Uterus (tissue), 4 donors: ENCODE measurements around the gene NOC4L. TPM values are rescaled to one million over a fixed set of nuclear protein-coding genes. Genes with fewer than 3 reads are reported as not detected.

Experiments
- DNase-seq, 2 donors: peaks; one replicate each; pipeline ENCODE4 v3.0.0-alpha.2; 2019 to 2020
- H3K27ac ChIP-seq, 2 donors: fragments of 200-600 bp; sonication (generic); 1 replicate in 1 of 2; 2 replicates in 1 of 2; pipeline ENCODE4 v1.5.1; 2016 to 2018
- H3K27me3 ChIP-seq, 2 donors: fragments of 200-600 bp; sonication (generic); one replicate each; pipeline ENCODE4 v1.5.1; 2018 to 2019; ENCODE audit warnings: control low read depth in 1 of 2
- H3K36me3 ChIP-seq, 2 donors: fragments of 200-600 bp; sonication (generic); one replicate each; pipeline ENCODE4 v1.5.1; 2019; ENCODE audit warnings: control low read depth in 1 of 2
- H3K4me1 ChIP-seq, 2 donors: fragments of 200-600 bp; sonication (generic); one replicate each; pipeline ENCODE4 v1.5.1; 2018 to 2019; ENCODE audit warnings: control low read depth in 1 of 2
- H3K4me3 ChIP-seq, 2 donors: fragments of 200-600 bp; sonication (generic); 1 replicate in 1 of 2; 2 replicates in 1 of 2; pipeline ENCODE4 v1.5.1; 2018 to 2019; ENCODE audit warnings: mild to moderate bottlenecking in 1 of 2
- H3K9me3 ChIP-seq, 2 donors: fragments of 200-600 bp; sonication (generic); one replicate each; pipeline ENCODE4 v1.5.1; 2019; ENCODE audit warnings: control low read depth in 1 of 2
- CTCF ChIP-seq, 4 experiments: fragments of 200-600 bp in 2 of 4; fragments of 450-650 bp in 2 of 4; sonication (generic) in 2 of 4; IDR thresholded peaks; one replicate each; pipeline ENCODE4 v1.5.1; 2016 to 2019; ENCODE audit warnings: antibody characterized with exemption in 4 of 4, mild to moderate bottlenecking in 2 of 4, moderate library complexity in 1 of 4
- POLR2A ChIP-seq, 2 donors: fragments of 450-650 bp; IDR thresholded peaks; one replicate each; pipeline ENCODE4 v1.6.1; 2016; ENCODE audit warnings: antibody characterized with exemption in 2 of 2, mild to moderate bottlenecking in 1 of 2, moderate library complexity in 1 of 2
- intact Hi-C: fragments of 100-400 bp; cut with DNase I; formaldehyde crosslinking; loops from one replicate; pipeline ENCODE4 v1.15.1; 2023; ENCODE audit warnings: low total_unique reads
- total RNA-seq, 4 donors: library from RNA; depleted of rRNA in 3 of 4; stranded (reverse); fragments of >200 nt in 3 of 4; gene quantifications; one replicate each; pipeline versions ENCODE4 v1.1.0 to v1.2.4, GENCODE V29; 2014 to 2023
- donor health status: DM: yes; HTN: yes; CAD: no.

Gene NOC4L
- total RNA-seq, 4 donors from 2014 or later: 9.4 to 15.4 TPM; not detected in 2

GRCh38 chr12:132197581-132198354 lies 53.5 kb downstream of the NOC4L start:
- Histone ChIP-seq H3K36me3 (no peaks in the 10 kb centered on the region), H3K4me3 (no peak overlapping the region), H3K27ac (no peak overlapping the region), H3K27me3 (no peaks in the 10 kb centered on the region), H3K4me1 (no peaks in the 10 kb centered on the region), H3K9me3 (no peaks in the 10 kb centered on the region)
- intact Hi-C loops: no loop called here
- TF ChIP-seq POLR2A (IDR thresholded peaks at IDR 0.05) (no peak), CTCF (IDR thresholded peaks at IDR 0.05) (no peak)
- DNase-seq: no peak

- no peak overlapping the region for H3K4me3 ChIP-seq
- TF ChIP-seq CTCF (IDR thresholded peaks at IDR 0.05) (no peak), POLR2A (IDR thresholded peaks at IDR 0.05) (no peak)
- intact Hi-C loops: no loop called here
Measured at GRCh38 chr12:132199101-132199500, 54.8 kb downstream of the NOC4L start.

GRCh38 chr12:132199526-132200319 lies 55.5 kb downstream of the NOC4L start:
- no peak for TF ChIP-seq POLR2A (IDR thresholded peaks at IDR 0.05)
- TF ChIP-seq CTCF (IDR thresholded peaks at IDR 0.05): no peak
- H3K27ac ChIP-seq: no peak overlapping the region
- no peak overlapping the region for H3K4me3 ChIP-seq
- peaks cover 0 to under 1% of the 10 kb centered on the region in 2 donors for H3K4me1 ChIP-seq
- no peaks in the 10 kb centered on the region for H3K36me3 ChIP-seq
- H3K9me3 ChIP-seq: no peaks in the 10 kb centered on the region
- H3K27me3 ChIP-seq: peaks cover 0 to 7% of the 10 kb centered on the region in 2 donors
- intact Hi-C loops: no loop called here
- DNase-seq: no peak

More at GRCh38 chr12:132199101-132199500, 54.8 kb downstream of the NOC4L start:
- Histone ChIP-seq H3K4me1 (no peaks in the 10 kb centered on the region), H3K27ac (no peak overlapping the region), H3K36me3 (no peaks in the 10 kb centered on the region), H3K9me3 (no peaks in the 10 kb centered on the region), H3K27me3 (peaks cover 0 to 5% of the 10 kb centered on the region in 2 donors)
- no peak for DNase-seq

GRCh38 chr12:132200800-132201199 lies 56.5 kb downstream of the NOC4L start:
- TF ChIP-seq CTCF (IDR thresholded peaks at IDR 0.05): no peak
- peaks cover 3 to 12% of the 10 kb centered on the region in 2 donors for H3K27me3 ChIP-seq

More at GRCh38 chr12:132200800-132201199, 56.5 kb downstream of the NOC4L start:
- Histone ChIP-seq H3K36me3 (no peaks in the 10 kb centered on the region), H3K4me3 (no peak overlapping the region), H3K4me1 (peaks cover 0 to 11% of the 10 kb centered on the region in 2 donors), H3K9me3 (no peaks in the 10 kb centered on the region), H3K27ac (no peak overlapping the region)
- DNase-seq: no peak
- intact Hi-C loops: no loop called here
